HepG2 (cell line): ENCODE results near the gene UTRN. TPM values are rescaled to one million over a fixed set of nuclear protein-coding genes. Genes with fewer than 3 reads are reported as not detected.
A peak's percentile ranks its signal among the peaks of the same experiment; 100 is the strongest.

Source experiments
- ATF7-NPFF ChIP-seq: sonication (generic); formaldehyde crosslinking; IDR thresholded peaks from 2 replicates; pipeline ENCODE4 v1.8.1; 2023; ENCODE audit warnings: mild to moderate bottlenecking, low read depth, missing genetic modification reagents, moderate library complexity
- ETV5 ChIP-seq: IDR thresholded peaks from 2 replicates; pipeline ENCODE4 v1.6.1; 2018; ENCODE audit warnings: missing biosample characterization, missing genetic modification reagents, inconsistent platforms, borderline replicate concordance
- FOSL2 ChIP-seq: sonication (generic); formaldehyde crosslinking; IDR thresholded peaks from 2 replicates; pipeline ENCODE4 v1.4.0; 2020; ENCODE audit warnings: missing genetic modification reagents
- GATA4 ChIP-seq: sonication (generic); IDR thresholded peaks from 2 replicates; pipeline ENCODE4 v1.6.1; 2016; ENCODE audit warnings: antibody characterized with exemption, low read depth, borderline replicate concordance
- HOXD1 ChIP-seq: sonication (generic); formaldehyde crosslinking; IDR thresholded peaks from 2 replicates; pipeline ENCODE4 v1.5.0; 2020; ENCODE audit warnings: missing genetic modification reagents
- KDM5B ChIP-seq: sonication (generic); formaldehyde crosslinking; IDR thresholded peaks from 2 replicates; pipeline ENCODE4 v1.4.0; 2020; ENCODE audit warnings: missing genetic modification reagents, mild to moderate bottlenecking, borderline replicate concordance
- MED1 ChIP-seq: sonication (generic); formaldehyde crosslinking; IDR thresholded peaks from 2 replicates; pipeline ENCODE4 v1.4.0; 2020; ENCODE audit warnings: missing genetic modification reagents
- NR2F2 ChIP-seq: IDR thresholded peaks from 2 replicates; pipeline ENCODE4 v1.6.1; 2012; ENCODE audit warnings: low read depth, inconsistent platforms, borderline replicate concordance
- NR2F6 ChIP-seq, 2 experiments: IDR thresholded peaks; 2 replicates each; pipeline ENCODE4 v1.6.1; 2016; ENCODE audit warnings: antibody characterized with exemption in 1 of 2, mild to moderate bottlenecking in 1 of 2
- PHB2 ChIP-seq: fragments of 450-650 bp; IDR thresholded peaks from 2 replicates; pipeline ENCODE4 v1.6.1; 2018; ENCODE audit not compliant: partially characterized antibody
- SAP130 ChIP-seq: IDR thresholded peaks from 2 replicates; pipeline ENCODE4 v1.6.1; 2016; ENCODE audit warnings: low read depth
- TARDBP ChIP-seq: sonication (generic); formaldehyde crosslinking; IDR thresholded peaks from 2 replicates; pipeline ENCODE4 v1.8.0; 2022; ENCODE audit warnings: mild to moderate bottlenecking, missing genetic modification reagents
- TBP ChIP-seq: sonication (generic); formaldehyde crosslinking; IDR thresholded peaks from 2 replicates; pipeline ENCODE4 v1.5.0; 2020; ENCODE audit warnings: missing genetic modification reagents
- THAP11 ChIP-seq: IDR thresholded peaks from 2 replicates; pipeline ENCODE4 v1.6.1; 2016; ENCODE audit warnings: missing biosample characterization, missing genetic modification reagents
- ZNF496 ChIP-seq: sonication (generic); formaldehyde crosslinking; IDR thresholded peaks from 2 replicates; pipeline ENCODE4 v1.8.1; 2023; ENCODE audit warnings: mild to moderate bottlenecking, moderate library complexity, missing genetic modification reagents; ENCODE audit not compliant: insufficient replicate concordance
- polyA plus RNA-seq, 8 experiments: library from polyadenylated mRNA; depleted of rRNA in 3 of 8; stranded (reverse) in 7 of 8; unstranded in 1 of 8; fragments of >200 nt; fragmentation: Illumina TruSeq in 4 of 8; extraction: Trizol in 4 of 8; gene quantifications; 2 replicates each; pipeline versions ENCODE4 v1.2.1 to v1.2.3, GENCODE V29; 2011 to 2016; ENCODE audit warnings: low read depth in 4 of 8, missing spikeins in 1 of 8, mixed read lengths in 1 of 8; ENCODE audit not compliant: insufficient read depth in 1 of 8
- total RNA-seq, 5 experiments: library from RNA; depleted of rRNA; stranded (reverse); fragments of >200 nt; fragmentation: Illumina TruSeq; extraction: Trizol; gene quantifications; 2 replicates each; pipeline ENCODE4 v1.2.3, GENCODE V29; 2016; ENCODE audit warnings: low read depth in 1 of 5
- TF ChIP-seq, protein P1 (sequence below): sonication (generic); formaldehyde crosslinking; IDR thresholded peaks from 2 replicates; pipeline ENCODE4 v1.5.1; 2020; ENCODE audit warnings: mild to moderate bottlenecking, missing genetic modification reagents, borderline replicate concordance
- TF ChIP-seq, protein P2 (sequence below): sonication (generic); formaldehyde crosslinking; IDR thresholded peaks from 2 replicates; pipeline ENCODE4 v1.4.0; 2020; ENCODE audit warnings: missing genetic modification reagents, borderline replicate concordance
- TF ChIP-seq, protein P3 (sequence below): sonication (generic); formaldehyde crosslinking; IDR thresholded peaks from 2 replicates; pipeline ENCODE4 v1.4.0; 2020; ENCODE audit warnings: missing genetic modification reagents
- TF ChIP-seq, protein P4 (sequence below): sonication (generic); formaldehyde crosslinking; IDR thresholded peaks from 2 replicates; pipeline ENCODE4 v1.4.0; 2020; ENCODE audit warnings: missing genetic modification reagents

Gene UTRN
- total and polyA plus RNA-seq, 2 of the 13 experiments (the other 11 are each of a cell fraction or from before 2014, with no cell fraction given) = 102 to 116 TPM

DNA sequence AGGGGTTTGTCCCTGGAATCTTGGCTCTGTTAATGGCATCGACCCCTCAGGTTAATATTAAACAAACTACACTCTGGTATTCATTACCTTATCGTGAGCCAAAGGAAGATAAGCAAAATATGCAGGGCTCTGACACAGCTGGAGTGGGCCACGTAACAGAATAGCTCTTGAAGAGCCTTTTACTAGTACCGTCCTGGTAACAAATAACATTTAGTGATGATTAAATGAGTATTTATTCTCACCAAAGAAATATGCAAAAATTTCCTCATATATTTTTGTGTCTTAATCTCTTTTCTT, 20.1 kb upstream of the UTRN start (continued):
- TF ChIP-seq PHB2 = no peak
- no peak for TF ChIP-seq KDM5B (CRISPR knock-in tag)
- 0 out of 2 replicates have a peak, but pooled peaks have one; percentile 14 for TF ChIP-seq TARDBP (CRISPR knock-in tag)
- 0 out of 2 replicates have a peak, but pooled peaks have one; percentile 14 for TF ChIP-seq THAP11 (CRISPR knock-in tag)
- TF ChIP-seq, protein P1, sequence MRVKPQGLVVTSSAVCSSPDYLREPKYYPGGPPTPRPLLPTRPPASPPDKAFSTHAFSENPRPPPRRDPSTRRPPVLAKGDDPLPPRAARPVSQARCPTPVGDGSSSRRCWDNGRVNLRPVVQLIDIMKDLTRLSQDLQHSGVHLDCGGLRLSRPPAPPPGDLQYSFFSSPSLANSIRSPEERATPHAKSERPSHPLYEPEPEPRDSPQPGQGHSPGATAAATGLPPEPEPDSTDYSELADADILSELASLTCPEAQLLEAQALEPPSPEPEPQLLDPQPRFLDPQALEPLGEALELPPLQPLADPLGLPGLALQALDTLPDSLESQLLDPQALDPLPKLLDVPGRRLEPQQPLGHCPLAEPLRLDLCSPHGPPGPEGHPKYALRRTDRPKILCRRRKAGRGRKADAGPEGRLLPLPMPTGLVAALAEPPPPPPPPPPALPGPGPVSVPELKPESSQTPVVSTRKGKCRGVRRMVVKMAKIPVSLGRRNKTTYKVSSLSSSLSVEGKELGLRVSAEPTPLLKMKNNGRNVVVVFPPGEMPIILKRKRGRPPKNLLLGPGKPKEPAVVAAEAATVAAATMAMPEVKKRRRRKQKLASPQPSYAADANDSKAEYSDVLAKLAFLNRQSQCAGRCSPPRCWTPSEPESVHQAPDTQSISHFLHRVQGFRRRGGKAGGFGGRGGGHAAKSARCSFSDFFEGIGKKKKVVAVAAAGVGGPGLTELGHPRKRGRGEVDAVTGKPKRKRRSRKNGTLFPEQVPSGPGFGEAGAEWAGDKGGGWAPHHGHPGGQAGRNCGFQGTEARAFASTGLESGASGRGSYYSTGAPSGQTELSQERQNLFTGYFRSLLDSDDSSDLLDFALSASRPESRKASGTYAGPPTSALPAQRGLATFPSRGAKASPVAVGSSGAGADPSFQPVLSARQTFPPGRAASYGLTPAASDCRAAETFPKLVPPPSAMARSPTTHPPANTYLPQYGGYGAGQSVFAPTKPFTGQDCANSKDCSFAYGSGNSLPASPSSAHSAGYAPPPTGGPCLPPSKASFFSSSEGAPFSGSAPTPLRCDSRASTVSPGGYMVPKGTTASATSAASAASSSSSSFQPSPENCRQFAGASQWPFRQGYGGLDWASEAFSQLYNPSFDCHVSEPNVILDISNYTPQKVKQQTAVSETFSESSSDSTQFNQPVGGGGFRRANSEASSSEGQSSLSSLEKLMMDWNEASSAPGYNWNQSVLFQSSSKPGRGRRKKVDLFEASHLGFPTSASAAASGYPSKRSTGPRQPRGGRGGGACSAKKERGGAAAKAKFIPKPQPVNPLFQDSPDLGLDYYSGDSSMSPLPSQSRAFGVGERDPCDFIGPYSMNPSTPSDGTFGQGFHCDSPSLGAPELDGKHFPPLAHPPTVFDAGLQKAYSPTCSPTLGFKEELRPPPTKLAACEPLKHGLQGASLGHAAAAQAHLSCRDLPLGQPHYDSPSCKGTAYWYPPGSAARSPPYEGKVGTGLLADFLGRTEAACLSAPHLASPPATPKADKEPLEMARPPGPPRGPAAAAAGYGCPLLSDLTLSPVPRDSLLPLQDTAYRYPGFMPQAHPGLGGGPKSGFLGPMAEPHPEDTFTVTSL (CRISPR knock-in tag) = peak; percentile 39; the same call in 1 of the 2 replicates
- TF ChIP-seq, protein P2, sequence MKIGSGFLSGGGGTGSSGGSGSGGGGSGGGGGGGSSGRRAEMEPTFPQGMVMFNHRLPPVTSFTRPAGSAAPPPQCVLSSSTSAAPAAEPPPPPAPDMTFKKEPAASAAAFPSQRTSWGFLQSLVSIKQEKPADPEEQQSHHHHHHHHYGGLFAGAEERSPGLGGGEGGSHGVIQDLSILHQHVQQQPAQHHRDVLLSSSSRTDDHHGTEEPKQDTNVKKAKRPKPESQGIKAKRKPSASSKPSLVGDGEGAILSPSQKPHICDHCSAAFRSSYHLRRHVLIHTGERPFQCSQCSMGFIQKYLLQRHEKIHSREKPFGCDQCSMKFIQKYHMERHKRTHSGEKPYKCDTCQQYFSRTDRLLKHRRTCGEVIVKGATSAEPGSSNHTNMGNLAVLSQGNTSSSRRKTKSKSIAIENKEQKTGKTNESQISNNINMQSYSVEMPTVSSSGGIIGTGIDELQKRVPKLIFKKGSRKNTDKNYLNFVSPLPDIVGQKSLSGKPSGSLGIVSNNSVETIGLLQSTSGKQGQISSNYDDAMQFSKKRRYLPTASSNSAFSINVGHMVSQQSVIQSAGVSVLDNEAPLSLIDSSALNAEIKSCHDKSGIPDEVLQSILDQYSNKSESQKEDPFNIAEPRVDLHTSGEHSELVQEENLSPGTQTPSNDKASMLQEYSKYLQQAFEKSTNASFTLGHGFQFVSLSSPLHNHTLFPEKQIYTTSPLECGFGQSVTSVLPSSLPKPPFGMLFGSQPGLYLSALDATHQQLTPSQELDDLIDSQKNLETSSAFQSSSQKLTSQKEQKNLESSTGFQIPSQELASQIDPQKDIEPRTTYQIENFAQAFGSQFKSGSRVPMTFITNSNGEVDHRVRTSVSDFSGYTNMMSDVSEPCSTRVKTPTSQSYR = no peak
- TF ChIP-seq GATA4 = peak; percentile 80; the same call in 1 of the 2 replicates
- TF ChIP-seq ETV5 (CRISPR knock-in tag) = peak; percentile 14; the same call in 1 of the 2 replicates
- TF ChIP-seq TBP (CRISPR knock-in tag) = no peak
- TF ChIP-seq ZNF496 (CRISPR knock-in tag) = no peak
- TF ChIP-seq, protein P3, sequence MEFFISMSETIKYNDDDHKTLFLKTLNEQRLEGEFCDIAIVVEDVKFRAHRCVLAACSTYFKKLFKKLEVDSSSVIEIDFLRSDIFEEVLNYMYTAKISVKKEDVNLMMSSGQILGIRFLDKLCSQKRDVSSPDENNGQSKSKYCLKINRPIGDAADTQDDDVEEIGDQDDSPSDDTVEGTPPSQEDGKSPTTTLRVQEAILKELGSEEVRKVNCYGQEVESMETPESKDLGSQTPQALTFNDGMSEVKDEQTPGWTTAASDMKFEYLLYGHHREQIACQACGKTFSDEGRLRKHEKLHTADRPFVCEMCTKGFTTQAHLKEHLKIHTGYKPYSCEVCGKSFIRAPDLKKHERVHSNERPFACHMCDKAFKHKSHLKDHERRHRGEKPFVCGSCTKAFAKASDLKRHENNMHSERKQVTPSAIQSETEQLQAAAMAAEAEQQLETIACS (CRISPR knock-in tag) = no peak
- no peak for TF ChIP-seq HOXD1
- TF ChIP-seq, protein P4, sequence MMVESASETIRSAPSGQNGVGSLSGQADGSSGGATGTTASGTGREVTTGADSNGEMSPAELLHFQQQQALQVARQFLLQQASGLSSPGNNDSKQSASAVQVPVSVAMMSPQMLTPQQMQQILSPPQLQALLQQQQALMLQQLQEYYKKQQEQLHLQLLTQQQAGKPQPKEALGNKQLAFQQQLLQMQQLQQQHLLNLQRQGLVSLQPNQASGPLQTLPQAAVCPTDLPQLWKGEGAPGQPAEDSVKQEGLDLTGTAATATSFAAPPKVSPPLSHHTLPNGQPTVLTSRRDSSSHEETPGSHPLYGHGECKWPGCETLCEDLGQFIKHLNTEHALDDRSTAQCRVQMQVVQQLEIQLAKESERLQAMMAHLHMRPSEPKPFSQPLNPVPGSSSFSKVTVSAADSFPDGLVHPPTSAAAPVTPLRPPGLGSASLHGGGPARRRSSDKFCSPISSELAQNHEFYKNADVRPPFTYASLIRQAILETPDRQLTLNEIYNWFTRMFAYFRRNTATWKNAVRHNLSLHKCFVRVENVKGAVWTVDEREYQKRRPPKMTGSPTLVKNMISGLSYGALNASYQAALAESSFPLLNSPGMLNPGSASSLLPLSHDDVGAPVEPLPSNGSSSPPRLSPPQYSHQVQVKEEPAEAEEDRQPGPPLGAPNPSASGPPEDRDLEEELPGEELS (CRISPR knock-in tag) = peak; percentile 52
- TF ChIP-seq NR2F6 (IDR thresholded peaks at IDR 0.05) = peak; percentile 40; the same call in 1 of the 2 replicates
- TF ChIP-seq NR2F6 (CRISPR knock-in tag; IDR thresholded peaks at IDR 0.05) = peak; percentile 60; the same call in 1 of the 2 replicates
- TF ChIP-seq FOSL2 (CRISPR knock-in tag) = 0 out of 2 replicates have a peak, but pooled peaks have one; percentile 36
- TF ChIP-seq MED1 = peak; percentile 40; the same call in 1 of the 2 replicates
- TF ChIP-seq NR2F2 = 0 out of 2 replicates have a peak, but pooled peaks have one; percentile 4
- peak; percentile 29; the same call in 1 of the 2 replicates for TF ChIP-seq SAP130
- TF ChIP-seq ATF7-NPFF = no peak
